AG10803 (cell line): ENCODE data around the gene KCNMA1.

ENCODE experiments used
- DNase-seq: peaks from one replicate; pipeline ENCODE4 v3.0.0; 2010; ENCODE audit warnings: low read depth
- H3K4me3 ChIP-seq: 2 replicates; pipeline ENCODE4 v1.5.1; 2011; ENCODE audit warnings: mild to moderate bottlenecking, low read length, control low read depth
- CTCF ChIP-seq: conservative IDR thresholded peaks from 2 replicates; pipeline ENCODE4 v1.5.1; 2011; ENCODE audit warnings: mild to moderate bottlenecking, low read length, control low read depth, inconsistent platforms

KCNMA1 gene

DNA sequence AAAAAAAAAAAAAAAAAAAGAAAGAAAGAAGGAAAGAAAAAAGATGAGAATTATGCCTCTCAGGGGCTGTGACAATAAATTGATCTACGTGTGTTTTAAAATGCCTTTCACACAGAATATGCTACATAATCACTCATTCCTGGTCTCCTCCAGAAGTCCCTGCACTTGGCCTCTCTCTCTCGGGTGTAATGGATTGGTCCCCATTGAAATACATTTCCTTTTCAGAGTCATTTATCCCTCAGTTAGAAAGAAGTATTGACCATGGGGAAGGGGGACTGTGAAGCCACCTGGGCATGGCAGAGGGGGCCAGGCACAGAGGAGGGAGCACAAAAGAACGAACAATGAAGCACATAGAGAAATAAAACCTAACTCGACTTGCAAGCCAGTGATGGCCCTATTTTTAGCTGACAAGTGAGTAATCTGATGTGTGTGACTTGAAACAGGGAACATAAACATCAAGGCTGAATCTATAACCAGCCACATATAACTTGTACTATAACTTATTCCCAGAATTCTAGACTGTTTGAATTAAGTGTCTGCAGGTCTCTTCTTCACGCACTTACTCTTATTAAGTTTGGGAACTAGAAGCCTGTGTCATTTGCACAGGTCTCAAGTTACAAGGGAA lies 490.8 kb downstream of the KCNMA1 start:
- no peak overlapping the region for H3K4me3 ChIP-seq
- no peak for DNase-seq
- no peak for TF ChIP-seq CTCF

- TF ChIP-seq CTCF = no peak
- DNase-seq = no peak
- no peak overlapping the region for H3K4me3 ChIP-seq
These were observed 493.0 kb downstream of the KCNMA1 start for GRCh38 chr10:77144656-77145055.

GRCh38 chr10:77139252-77140160 lies 498.1 kb downstream of the KCNMA1 start:
- no peak for TF ChIP-seq CTCF
- peak; percentile 64 for DNase-seq
- no peak overlapping the region for H3K4me3 ChIP-seq

DNA sequence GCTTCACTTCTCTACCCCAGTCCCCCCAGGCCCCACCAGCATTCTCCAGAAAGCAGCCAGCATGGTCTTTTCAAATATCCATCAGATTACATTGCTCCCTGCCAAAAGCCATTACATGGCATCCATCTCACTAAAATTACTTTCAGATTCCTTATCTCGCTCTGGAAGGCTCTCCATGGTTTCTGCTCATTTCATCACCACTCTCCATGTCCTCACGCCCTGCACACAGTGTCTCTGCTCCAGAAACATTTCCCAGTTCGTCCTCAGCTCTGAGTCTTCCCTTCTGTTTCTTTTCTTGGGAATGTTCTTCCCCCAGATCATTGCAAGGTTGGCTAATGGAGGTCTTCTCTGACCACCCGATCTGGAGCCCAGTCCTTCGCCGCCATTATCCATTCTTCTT lies 499.1 kb downstream of the KCNMA1 start:
- no peak for DNase-seq
- TF ChIP-seq CTCF = no peak

DNA sequence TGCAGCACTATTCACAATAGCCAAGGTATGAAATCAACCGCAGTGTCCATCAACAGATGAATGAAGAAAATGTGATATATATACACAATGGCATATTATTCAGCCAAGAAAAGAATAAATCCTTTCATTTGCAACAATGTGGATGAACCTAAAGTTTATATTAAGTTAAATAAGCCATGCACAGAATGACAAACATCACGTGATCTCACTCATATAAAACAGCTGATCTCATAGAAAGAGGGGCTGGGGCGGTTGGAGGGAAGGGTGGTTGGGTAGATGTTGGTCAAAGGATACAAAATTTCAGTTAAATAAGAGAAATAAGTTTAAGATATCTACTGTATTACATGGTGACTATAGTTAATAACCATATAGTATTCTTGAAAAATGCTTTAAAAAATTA lies 502.1 kb downstream of the KCNMA1 start:
- no peak for TF ChIP-seq CTCF
- no peak overlapping the region for H3K4me3 ChIP-seq
- DNase-seq = no peak

More for the DNA sequence above, 499.1 kb downstream of the KCNMA1 start:
- H3K4me3 ChIP-seq = no peak overlapping the region

GRCh38 chr10:77131214-77131613 lies 506.4 kb downstream of the KCNMA1 start:
- no peak overlapping the region for H3K4me3 ChIP-seq
- TF ChIP-seq CTCF = no peak
- no peak for DNase-seq

DNA sequence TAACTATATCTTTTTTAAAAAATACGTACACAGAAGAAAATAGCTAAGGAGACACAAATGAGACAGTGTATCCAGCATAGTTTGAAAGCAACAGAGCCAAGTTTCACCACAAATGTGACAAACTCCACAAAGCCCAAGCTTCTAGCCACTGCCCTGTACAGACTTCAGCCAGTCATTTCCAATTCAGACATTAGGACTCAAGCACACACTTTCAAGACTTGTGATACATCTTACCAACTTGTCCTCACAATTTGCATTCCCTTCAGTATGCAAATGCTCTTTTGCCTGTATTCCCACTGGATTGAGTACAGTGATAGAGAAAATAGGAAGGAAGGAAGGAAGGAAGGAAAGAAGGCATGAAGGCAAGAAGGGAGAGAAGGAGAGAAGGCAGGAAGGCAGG lies 510.4 kb downstream of the KCNMA1 start:
- H3K4me3 ChIP-seq = no peak overlapping the region
- no peak for TF ChIP-seq CTCF
- DNase-seq = no peak
